ENCODE results near the gene GABBR2.

The GABBR2 gene

GRCh38 chr9:98369066-98369425 lies 339.7 kb downstream of the GABBR2 start:
- no peaks in the 10 kb centered on the region for H3K9me3 ChIP-seq (ENCODE audit: severe bottlenecking)
- no peaks in the 10 kb centered on the region for H3K36me3 ChIP-seq (ENCODE audit: low read depth)
- DNase-seq (ENCODE audit: low spot score) (no peak), ATAC-seq (ENCODE audit: low read depth) (no peak)
- no peaks in the 10 kb centered on the region for H3K27me3 ChIP-seq (ENCODE audit: insufficient read depth, poor library complexity, severe bottlenecking)
- H3K27ac ChIP-seq (ENCODE audit: poor library complexity, severe bottlenecking) = no peak overlapping the region
- H3K4me1 ChIP-seq (ENCODE audit: insufficient read depth, poor library complexity, severe bottlenecking) = no peaks in the 10 kb centered on the region
- TF ChIP-seq, protein P1, sequence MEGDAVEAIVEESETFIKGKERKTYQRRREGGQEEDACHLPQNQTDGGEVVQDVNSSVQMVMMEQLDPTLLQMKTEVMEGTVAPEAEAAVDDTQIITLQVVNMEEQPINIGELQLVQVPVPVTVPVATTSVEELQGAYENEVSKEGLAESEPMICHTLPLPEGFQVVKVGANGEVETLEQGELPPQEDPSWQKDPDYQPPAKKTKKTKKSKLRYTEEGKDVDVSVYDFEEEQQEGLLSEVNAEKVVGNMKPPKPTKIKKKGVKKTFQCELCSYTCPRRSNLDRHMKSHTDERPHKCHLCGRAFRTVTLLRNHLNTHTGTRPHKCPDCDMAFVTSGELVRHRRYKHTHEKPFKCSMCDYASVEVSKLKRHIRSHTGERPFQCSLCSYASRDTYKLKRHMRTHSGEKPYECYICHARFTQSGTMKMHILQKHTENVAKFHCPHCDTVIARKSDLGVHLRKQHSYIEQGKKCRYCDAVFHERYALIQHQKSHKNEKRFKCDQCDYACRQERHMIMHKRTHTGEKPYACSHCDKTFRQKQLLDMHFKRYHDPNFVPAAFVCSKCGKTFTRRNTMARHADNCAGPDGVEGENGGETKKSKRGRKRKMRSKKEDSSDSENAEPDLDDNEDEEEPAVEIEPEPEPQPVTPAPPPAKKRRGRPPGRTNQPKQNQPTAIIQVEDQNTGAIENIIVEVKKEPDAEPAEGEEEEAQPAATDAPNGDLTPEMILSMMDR (IDR thresholded peaks at IDR 0.05; ENCODE audit: poor library complexity, severe bottlenecking) = no peak
- H3K4me3 ChIP-seq (ENCODE audit: severe bottlenecking) = no peak overlapping the region

DNA sequence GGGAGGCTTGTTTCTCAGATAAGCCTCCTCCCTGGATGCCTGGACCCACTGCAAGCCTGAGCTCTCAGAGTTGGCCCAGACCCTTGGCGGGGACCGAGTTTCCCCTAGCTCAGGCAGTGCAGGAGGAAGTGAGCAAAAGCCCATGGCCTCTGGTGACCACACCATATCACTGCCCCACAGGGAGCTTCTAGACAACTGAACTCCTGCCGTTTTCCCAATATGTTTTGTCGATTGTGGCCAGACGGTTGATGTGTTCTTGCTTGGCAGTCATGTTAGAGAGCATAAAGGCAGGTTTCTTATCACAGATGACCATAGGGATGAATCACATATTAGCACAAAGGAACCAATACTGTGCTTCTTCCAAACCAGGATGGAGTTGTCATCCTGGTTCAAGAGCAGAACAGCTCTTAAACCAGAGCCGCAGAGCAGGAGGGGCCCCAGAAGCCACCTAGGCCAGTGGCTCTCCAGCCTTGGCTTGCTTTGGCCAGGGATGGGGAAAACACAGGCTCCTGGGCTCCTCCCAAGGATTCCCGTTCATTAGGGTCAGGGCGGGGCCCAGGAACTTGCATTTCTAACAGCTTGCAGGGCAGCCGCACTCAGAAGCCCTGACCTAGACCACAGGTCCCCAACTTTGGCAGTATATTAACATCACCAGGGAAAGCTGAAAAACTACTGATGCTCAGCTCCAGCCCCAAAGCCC lies 340.2 kb downstream of the GABBR2 start:
- no peak overlapping the region for H3K4me3 ChIP-seq (ENCODE audit: severe bottlenecking)

GRCh38 chr9:98367923-98368322 lies 340.8 kb downstream of the GABBR2 start:
- Histone ChIP-seq H3K27me3 (ENCODE audit: insufficient read depth, poor library complexity, severe bottlenecking) (no peaks in the 10 kb centered on the region), H3K4me3 (ENCODE audit: severe bottlenecking) (no peak overlapping the region), H3K36me3 (ENCODE audit: low read depth) (no peaks in the 10 kb centered on the region), H3K9me3 (ENCODE audit: severe bottlenecking) (no peaks in the 10 kb centered on the region), H3K4me1 (ENCODE audit: insufficient read depth, poor library complexity, severe bottlenecking) (no peaks in the 10 kb centered on the region), H3K27ac (ENCODE audit: poor library complexity, severe bottlenecking) (no peak overlapping the region)
- TF ChIP-seq, protein P1 (IDR thresholded peaks at IDR 0.05; ENCODE audit: poor library complexity, severe bottlenecking) = no peak
- DNase-seq (ENCODE audit: low spot score) (no peak), ATAC-seq (ENCODE audit: low read depth) (no peak)

More for the DNA sequence above, 340.2 kb downstream of the GABBR2 start:
- no peaks in the 10 kb centered on the region for H3K9me3 ChIP-seq (ENCODE audit: severe bottlenecking)
- H3K4me1 ChIP-seq (ENCODE audit: insufficient read depth, poor library complexity, severe bottlenecking) = no peaks in the 10 kb centered on the region
- TF ChIP-seq, protein P1 (IDR thresholded peaks at IDR 0.05; ENCODE audit: poor library complexity, severe bottlenecking) = no peak
- no peaks in the 10 kb centered on the region for H3K36me3 ChIP-seq (ENCODE audit: low read depth)
- DNase-seq (ENCODE audit: low spot score) (no peak), ATAC-seq (ENCODE audit: low read depth) (no peak)
- H3K27me3 ChIP-seq (ENCODE audit: insufficient read depth, poor library complexity, severe bottlenecking) = no peaks in the 10 kb centered on the region
- H3K27ac ChIP-seq (ENCODE audit: poor library complexity, severe bottlenecking) = no peak overlapping the region

GRCh38 chr9:98367371-98367900 lies 341.3 kb downstream of the GABBR2 start:
- no peak for DNase-seq (ENCODE audit: low spot score)
- no peaks in the 10 kb centered on the region for H3K36me3 ChIP-seq (ENCODE audit: low read depth)

More at GRCh38 chr9:98367371-98367900, 341.3 kb downstream of the GABBR2 start:
- Histone ChIP-seq H3K27ac (ENCODE audit: poor library complexity, severe bottlenecking) (no peak overlapping the region), H3K4me3 (ENCODE audit: severe bottlenecking) (no peak overlapping the region), H3K27me3 (ENCODE audit: insufficient read depth, poor library complexity, severe bottlenecking) (no peaks in the 10 kb centered on the region), H3K4me1 (ENCODE audit: insufficient read depth, poor library complexity, severe bottlenecking) (no peaks in the 10 kb centered on the region), H3K9me3 (ENCODE audit: severe bottlenecking) (no peaks in the 10 kb centered on the region)
- TF ChIP-seq, protein P1 (IDR thresholded peaks at IDR 0.05; ENCODE audit: poor library complexity, severe bottlenecking) = no peak
- ATAC-seq (ENCODE audit: low read depth) = no peak
